ENCODE measurements around the gene ALG10B.
"Not testable (repeated sequence)": the region's sequence is repeated elsewhere in the genome, so short reads cannot be mapped to it uniquely, and the experiment has no call there.

Gene ALG10B

GRCh38 chr12:38316391-38317129 is at the start of gene ALG10B:
TSS of gene ALG10B (plus strand) at chr12:38316774. CDS start at chr12:38316894, 120 bp downstream.
- DNase-seq: peak; percentile 95

- no peak for DNase-seq
These were observed 48.0 kb upstream of the ALG10B start for GRCh38 chr12:38268612-38269011.

GRCh38 chr12:38269897-38270296 is 46.7 kb upstream of the ALG10B start:
- no peak for DNase-seq

- no peak for DNase-seq
These were observed 36.8 kb upstream of the ALG10B start for GRCh38 chr12:38279756-38280155.

GRCh38 chr12:38282886-38283285 is 33.7 kb upstream of the ALG10B start:
- DNase-seq: no peak

- no peak for DNase-seq
These were observed 27.2 kb upstream of the ALG10B start for GRCh38 chr12:38289396-38289795.

GRCh38 chr12:38291160-38291559 is 25.4 kb upstream of the ALG10B start:
- no peak for DNase-seq

GRCh38 chr12:38302972-38303371 is 13.6 kb upstream of the ALG10B start:
- DNase-seq: not testable (repeated sequence)

GRCh38 chr12:38321966-38322365 is 5.4 kb downstream of the ALG10B start:
- DNase-seq: not testable (repeated sequence)

GRCh38 chr12:38324912-38325311 is 8.3 kb downstream of the ALG10B start:
- DNase-seq: no peak

- no peak for DNase-seq
These were observed 10.8 kb downstream of the ALG10B start for GRCh38 chr12:38327356-38327755.

- DNase-seq: peak; percentile 35
These were observed 11.8 kb downstream of the ALG10B start for GRCh38 chr12:38328306-38328895.

- not testable (repeated sequence) for DNase-seq
These were observed 13.8 kb downstream of the ALG10B start for GRCh38 chr12:38330414-38330813.

GRCh38 chr12:38332814-38333213 is 16.2 kb downstream of the ALG10B start:
- no peak for DNase-seq

GRCh38 chr12:38342444-38342843 is 25.9 kb downstream of the ALG10B start:
- DNase-seq: no peak

GRCh38 chr12:38343256-38343655 is 26.7 kb downstream of the ALG10B start:
- DNase-seq: not testable (repeated sequence)

- not testable (repeated sequence) for DNase-seq
These were observed 27.3 kb downstream of the ALG10B start for GRCh38 chr12:38343916-38344315.

- peak; percentile 5 for DNase-seq
These were observed 34.0 kb downstream of the ALG10B start for GRCh38 chr12:38350342-38351174.

GRCh38 chr12:38351175-38351508 is 34.6 kb downstream of the ALG10B start:
- DNase-seq: not testable (repeated sequence)

GRCh38 chr12:38367506-38367905 is 50.9 kb downstream of the ALG10B start:
- DNase-seq: no peak

- DNase-seq: no peak
These were observed 53.7 kb downstream of the ALG10B start for GRCh38 chr12:38370311-38370710.

- DNase-seq: no peak
These were observed 57.2 kb downstream of the ALG10B start for GRCh38 chr12:38373784-38374183.

GRCh38 chr12:38374751-38375150 is 58.2 kb downstream of the ALG10B start:
- no peak for DNase-seq
